Activated B cell treated with CpG ODN at 0.5 μM for 24 hours (primary cell): Measurements from ENCODE around the gene NBPF1. TPM values are rescaled to one million over a fixed set of nuclear protein-coding genes. Genes with fewer than 3 reads are reported as not detected.
"Not testable (repeated sequence)": the region's sequence is repeated elsewhere in the genome, so short reads cannot be mapped to it uniquely, and the experiment has no call there.

ENCODE experiments used
- ATAC-seq: fragments of 200-7000 bp; cut with Tn5 transposase; one replicate; pipeline ENCODE4 v1.10.0; 2021; ENCODE audit warnings: low read depth, mild to moderate bottlenecking, moderate library complexity
- CTCF ChIA-PET: fragments of 350-600 bp; sonication (Branson Sonifier 250); formaldehyde crosslinking; loops from one replicate; lab custom pipeline; 2021; ENCODE audit warnings: antibody characterized with exemption; lab: Charles Lee
- POLR2A ChIA-PET: fragments of 350-600 bp; sonication (Branson Sonifier 250); formaldehyde crosslinking; loops from one replicate; lab custom pipeline; 2021; ENCODE audit warnings: antibody characterized with exemption; lab: Charles Lee
- DNase-seq: peaks from one replicate; pipeline ENCODE4 v3.0.0; 2022
- H3K27ac Mint-ChIP-seq: one replicate; pipeline ENCODE4 v1.8.0; 2020; ENCODE audit warnings: mixed read lengths
- H3K27me3 Mint-ChIP-seq: one replicate; pipeline ENCODE4 v1.8.0; 2021; ENCODE audit warnings: mixed read lengths
- H3K36me3 Mint-ChIP-seq: one replicate; pipeline ENCODE4 v1.8.0; 2021; ENCODE audit warnings: low read depth, mixed read lengths
- H3K4me1 Mint-ChIP-seq: one replicate; pipeline ENCODE4 v1.8.0; 2021; ENCODE audit warnings: mixed read lengths
- H3K4me3 Mint-ChIP-seq: one replicate; pipeline ENCODE4 v1.8.0; 2020; ENCODE audit warnings: mild to moderate bottlenecking, mixed read lengths
- H3K9me3 Mint-ChIP-seq: one replicate; pipeline ENCODE4 v1.8.0; 2020; ENCODE audit warnings: mixed read lengths
- intact Hi-C: fragments of 100-400 bp; cut with micrococcal nuclease; formaldehyde crosslinking; loops from one replicate; pipeline ENCODE4 v1.15.1; 2024
- total RNA-seq: library from RNA; stranded (reverse); gene quantifications from 2 replicates; pipeline ENCODE4 v1.2.3, GENCODE V29; 2022

The NBPF1 gene
- total RNA-seq, 1 donor from 2014 or later, result 20.2 TPM

DNA sequence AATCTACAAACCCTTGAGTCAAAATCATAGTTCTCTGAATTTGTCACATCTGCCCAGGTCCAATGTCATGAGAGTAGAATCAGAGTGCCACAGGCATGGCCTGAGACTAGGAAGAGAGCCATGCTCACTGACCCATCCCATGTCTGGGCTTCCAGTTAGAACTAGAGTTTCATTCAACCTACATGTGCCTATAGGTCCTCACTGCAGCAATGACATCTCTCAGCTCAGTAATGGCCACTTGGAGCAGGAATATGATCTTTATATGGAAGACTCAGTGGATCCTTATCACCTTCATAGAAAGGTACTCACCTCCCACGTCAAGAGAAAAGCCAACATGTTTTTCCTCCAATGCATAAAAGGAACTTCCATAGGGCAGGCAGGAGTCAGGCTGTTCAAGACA is 48.0 kb downstream of the NBPF1 start:
- H3K4me3 Mint-ChIP-seq, H3K9me3 Mint-ChIP-seq, CTCF ChIA-PET, H3K27me3 Mint-ChIP-seq, POLR2A ChIA-PET, intact Hi-C loops, H3K27ac Mint-ChIP-seq, ATAC-seq, H3K36me3 Mint-ChIP-seq, H3K4me1 Mint-ChIP-seq, DNase-seq: not testable (repeated sequence)

DNA sequence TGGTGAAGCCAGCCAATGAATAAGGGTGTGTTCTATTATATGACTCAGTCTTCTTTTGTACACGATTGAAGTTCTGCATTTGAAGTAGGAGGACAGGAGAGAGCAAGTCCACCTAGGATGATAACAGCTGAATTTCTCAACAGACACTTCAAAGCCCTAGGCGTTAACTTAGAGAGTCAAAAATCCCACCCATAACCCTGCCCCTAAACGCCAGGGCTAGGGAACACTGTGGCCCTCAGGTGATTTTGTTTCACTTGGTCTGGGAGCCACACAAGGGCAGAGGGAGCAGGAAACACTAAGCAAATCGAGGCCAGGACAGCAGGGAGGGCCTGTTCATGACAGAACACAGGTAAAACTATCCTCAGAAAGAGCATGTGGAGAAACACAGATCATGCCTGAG is 52.3 kb downstream of the NBPF1 start:
- intact Hi-C loops, H3K4me3 Mint-ChIP-seq, H3K27me3 Mint-ChIP-seq, H3K27ac Mint-ChIP-seq, POLR2A ChIA-PET, H3K4me1 Mint-ChIP-seq, H3K9me3 Mint-ChIP-seq, ATAC-seq, CTCF ChIA-PET, H3K36me3 Mint-ChIP-seq, DNase-seq: not testable (repeated sequence)

GRCh38 chr1:16560498-16560897 is 52.9 kb downstream of the NBPF1 start:
- H3K27me3 Mint-ChIP-seq, POLR2A ChIA-PET, H3K4me1 Mint-ChIP-seq, intact Hi-C loops, H3K27ac Mint-ChIP-seq, H3K36me3 Mint-ChIP-seq, CTCF ChIA-PET, H3K9me3 Mint-ChIP-seq, DNase-seq, ATAC-seq, H3K4me3 Mint-ChIP-seq: not testable (repeated sequence)

DNA sequence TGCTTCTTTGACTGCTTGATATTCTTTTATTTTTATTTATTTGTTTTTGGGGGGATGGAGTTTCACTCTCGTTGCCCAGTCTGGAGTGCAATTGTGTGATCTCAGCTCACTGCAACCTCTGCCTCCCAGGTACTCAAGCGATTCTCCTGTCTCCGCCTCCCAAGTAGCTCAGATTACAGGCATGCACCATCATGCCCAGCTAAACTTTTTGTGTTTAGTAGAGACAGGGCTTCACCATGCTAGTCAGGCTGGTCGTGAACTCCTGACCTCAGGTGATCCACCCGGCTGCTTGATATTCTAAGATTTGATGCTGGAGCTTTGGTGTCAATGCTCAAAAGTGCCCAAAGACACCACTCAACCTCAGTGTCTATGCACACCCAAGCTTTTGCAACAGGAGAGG is 53.7 kb downstream of the NBPF1 start:
- CTCF ChIA-PET, H3K9me3 Mint-ChIP-seq: not testable (repeated sequence)

DNA sequence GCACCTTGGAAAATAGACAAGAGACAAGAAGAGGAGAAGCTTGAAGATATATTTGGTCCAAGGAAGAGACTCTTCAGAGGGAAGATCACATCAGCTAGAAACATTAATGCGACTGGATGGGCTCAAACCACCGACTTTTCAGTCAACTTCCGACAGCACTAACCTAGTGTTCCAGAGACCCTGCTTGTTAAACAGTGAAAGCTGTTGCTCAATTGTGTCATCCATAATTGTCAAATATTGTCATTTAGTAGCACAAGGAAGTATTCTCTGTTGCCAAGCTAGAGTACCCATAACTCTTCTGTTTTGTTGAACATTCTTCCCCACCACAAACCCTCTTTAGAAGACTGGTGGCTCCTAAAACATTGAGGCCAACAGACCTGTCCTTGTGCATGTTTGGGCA is 56.3 kb downstream of the NBPF1 start:
- ATAC-seq, DNase-seq, H3K27ac Mint-ChIP-seq, H3K4me1 Mint-ChIP-seq, H3K27me3 Mint-ChIP-seq, CTCF ChIA-PET, intact Hi-C loops, H3K36me3 Mint-ChIP-seq, POLR2A ChIA-PET, H3K4me3 Mint-ChIP-seq, H3K9me3 Mint-ChIP-seq: not testable (repeated sequence)

More for the DNA sequence above, 53.7 kb downstream of the NBPF1 start:
- H3K27ac Mint-ChIP-seq, H3K27me3 Mint-ChIP-seq, intact Hi-C loops, H3K4me1 Mint-ChIP-seq, DNase-seq, ATAC-seq, H3K36me3 Mint-ChIP-seq, POLR2A ChIA-PET, H3K4me3 Mint-ChIP-seq: not testable (repeated sequence)

GRCh38 chr1:16553244-16553643 is 60.1 kb downstream of the NBPF1 start:
- DNase-seq, H3K36me3 Mint-ChIP-seq, H3K27me3 Mint-ChIP-seq, H3K9me3 Mint-ChIP-seq, POLR2A ChIA-PET, H3K27ac Mint-ChIP-seq, H3K4me3 Mint-ChIP-seq, ATAC-seq, intact Hi-C loops, CTCF ChIA-PET, H3K4me1 Mint-ChIP-seq: not testable (repeated sequence)

DNA sequence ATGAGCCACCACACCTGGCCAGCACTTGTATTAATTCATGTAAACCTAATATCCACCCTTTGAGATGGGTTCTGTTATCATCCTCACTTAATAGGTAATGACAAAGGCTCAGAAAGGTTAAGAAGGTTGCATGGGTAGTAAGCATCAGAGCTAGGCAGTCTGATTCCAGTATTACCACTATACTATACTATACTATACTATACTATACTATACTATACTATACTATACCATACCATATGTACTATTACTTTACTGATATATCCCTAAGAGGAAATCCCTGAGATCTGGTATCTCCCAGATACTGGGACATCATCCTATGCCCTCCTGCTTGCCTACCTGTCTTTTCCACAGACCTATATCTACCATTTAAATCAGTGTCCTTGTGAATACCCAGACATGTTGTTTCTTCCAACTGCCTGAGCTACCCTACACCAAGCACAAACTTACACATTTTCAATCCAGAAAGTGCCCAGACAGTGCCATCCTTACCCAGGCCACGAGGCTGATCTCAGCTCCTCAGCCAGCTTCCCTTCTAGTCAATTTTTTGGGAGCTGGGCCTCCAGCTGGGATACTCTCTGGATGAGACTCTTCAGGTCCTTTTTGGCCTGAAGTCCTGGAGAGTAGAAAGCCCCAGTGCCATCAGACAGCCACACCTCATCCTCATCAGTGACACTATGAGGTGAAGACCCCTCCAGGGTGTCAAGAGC is 63.0 kb downstream of the NBPF1 start:
- H3K27ac Mint-ChIP-seq, CTCF ChIA-PET, DNase-seq, H3K36me3 Mint-ChIP-seq, ATAC-seq, H3K4me1 Mint-ChIP-seq, H3K27me3 Mint-ChIP-seq, H3K4me3 Mint-ChIP-seq, POLR2A ChIA-PET, H3K9me3 Mint-ChIP-seq, intact Hi-C loops: not testable (repeated sequence)

GRCh38 chr1:16549545-16549944 is 63.8 kb downstream of the NBPF1 start:
- H3K4me3 Mint-ChIP-seq, ATAC-seq, H3K4me1 Mint-ChIP-seq, H3K27me3 Mint-ChIP-seq, H3K27ac Mint-ChIP-seq, H3K9me3 Mint-ChIP-seq, DNase-seq, CTCF ChIA-PET, POLR2A ChIA-PET, H3K36me3 Mint-ChIP-seq, intact Hi-C loops: not testable (repeated sequence)

- H3K27me3 Mint-ChIP-seq, ATAC-seq, H3K4me3 Mint-ChIP-seq, H3K27ac Mint-ChIP-seq, POLR2A ChIA-PET, H3K4me1 Mint-ChIP-seq, CTCF ChIA-PET, intact Hi-C loops, H3K36me3 Mint-ChIP-seq, H3K9me3 Mint-ChIP-seq, DNase-seq: not testable (repeated sequence)
Observed at GRCh38 chr1:16547502-16548241, 65.7 kb downstream of the NBPF1 start.

DNA sequence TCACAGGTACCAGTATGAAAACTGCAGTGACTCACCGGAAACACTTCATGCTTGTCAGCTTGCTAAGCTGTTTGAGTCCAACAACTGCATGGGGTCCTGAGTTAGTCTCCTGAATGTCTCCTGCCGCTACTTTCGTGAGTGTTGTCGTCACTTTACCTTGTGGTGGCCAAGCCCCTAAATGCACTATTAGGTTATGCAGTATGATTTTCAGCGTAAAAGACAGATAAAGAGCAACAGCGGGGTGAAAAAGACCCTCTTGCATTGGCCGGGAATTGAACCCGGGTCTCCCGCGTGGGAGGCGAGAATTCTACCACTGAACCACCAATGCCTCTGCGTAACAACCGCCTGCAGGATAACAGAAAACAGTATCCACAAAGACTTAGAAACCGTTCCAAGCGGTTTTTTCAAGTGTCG is 67.7 kb downstream of the NBPF1 start:
- peak; percentile 37 for ATAC-seq
- CTCF ChIA-PET, intact Hi-C loops, H3K36me3 Mint-ChIP-seq, H3K9me3 Mint-ChIP-seq, H3K27ac Mint-ChIP-seq, H3K27me3 Mint-ChIP-seq, DNase-seq, H3K4me3 Mint-ChIP-seq, POLR2A ChIA-PET: not testable (repeated sequence)
- H3K4me1 Mint-ChIP-seq, result peaks cover 10% of the 10 kb centered on the region

DNA sequence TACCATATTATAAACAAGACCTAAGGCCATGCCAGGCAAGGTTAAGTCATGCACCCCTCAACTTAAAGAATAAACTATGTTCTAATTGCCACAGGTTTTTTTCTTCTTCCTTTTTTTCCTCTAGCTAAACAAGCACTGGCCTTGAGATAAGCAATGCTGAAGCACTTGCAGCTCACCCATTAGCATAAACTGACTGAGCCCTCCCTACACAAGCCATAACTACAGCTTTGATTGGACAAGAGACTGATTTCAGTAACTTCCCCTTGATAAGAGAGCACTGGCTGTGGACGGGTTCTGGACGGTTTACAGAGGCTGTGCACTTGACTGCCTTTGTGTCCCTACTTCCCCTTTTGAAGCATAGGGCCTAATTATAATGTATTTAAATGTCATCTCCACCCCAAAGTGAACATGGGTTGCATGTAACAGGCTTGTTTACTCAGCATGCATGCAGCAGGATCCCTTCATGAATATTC is 72.9 kb downstream of the NBPF1 start:
- ChIA-PET CTCF (interaction anchor here (0.6 kb wide), 1 partner anchor 940 kb away, joined by 3 read pairs; no protein-coding TSS in a partner anchor), POLR2A (interaction anchor here (0.6 to 0.7 kb wide), 2 partner anchors 26 to 510 kb away, joined by 4 to 6 read pairs; partner anchors contain the start of gene RNU1-1)
- H3K36me3 Mint-ChIP-seq, H3K9me3 Mint-ChIP-seq, DNase-seq, intact Hi-C loops, H3K27me3 Mint-ChIP-seq: not testable (repeated sequence)
- peak overlapping the region; percentile 78 for H3K27ac Mint-ChIP-seq
- H3K4me1 Mint-ChIP-seq, result peaks cover 22% of the 10 kb centered on the region
- ATAC-seq, result peak; percentile 50
- peak overlapping the region; percentile 28 for H3K4me3 Mint-ChIP-seq

GRCh38 chr1:16537528-16537927 is 75.8 kb downstream of the NBPF1 start:
- DNase-seq, H3K9me3 Mint-ChIP-seq, H3K27me3 Mint-ChIP-seq, H3K27ac Mint-ChIP-seq, intact Hi-C loops, H3K4me3 Mint-ChIP-seq, ATAC-seq, H3K36me3 Mint-ChIP-seq, CTCF ChIA-PET, POLR2A ChIA-PET: not testable (repeated sequence)
- peaks cover 24% of the 10 kb centered on the region for H3K4me1 Mint-ChIP-seq
